Left renal pelvis (tissue), 4 donors: ENCODE results near the gene TLN1. TPM values are rescaled to one million over a fixed set of nuclear protein-coding genes. Genes with fewer than 3 reads are reported as not detected.
A peak's percentile ranks its signal among the peaks of the same experiment; 100 is the strongest.

Experiments
- DNase-seq, 4 donors: peaks; one replicate each; pipeline ENCODE4 v3.0.0-alpha.2; 2013; ENCODE audit warnings: low read depth in 4 of 4, low spot score in 3 of 4
- polyA plus RNA-seq, 4 donors: library from polyadenylated mRNA; unstranded; fragments of 120-200 nt; gene quantifications; one replicate each; pipeline ENCODE4 v1.2.1, GENCODE V29; 2013; ENCODE audit not compliant: insufficient read length in 4 of 4

TLN1 gene
- polyA plus RNA-seq, 4 donors: 141 to 173 (median 163) TPM

- DNase-seq: no peak
Measured at GRCh38 chr9:35732800-35733541, 976 bp upstream of the TLN1 start.

DNA sequence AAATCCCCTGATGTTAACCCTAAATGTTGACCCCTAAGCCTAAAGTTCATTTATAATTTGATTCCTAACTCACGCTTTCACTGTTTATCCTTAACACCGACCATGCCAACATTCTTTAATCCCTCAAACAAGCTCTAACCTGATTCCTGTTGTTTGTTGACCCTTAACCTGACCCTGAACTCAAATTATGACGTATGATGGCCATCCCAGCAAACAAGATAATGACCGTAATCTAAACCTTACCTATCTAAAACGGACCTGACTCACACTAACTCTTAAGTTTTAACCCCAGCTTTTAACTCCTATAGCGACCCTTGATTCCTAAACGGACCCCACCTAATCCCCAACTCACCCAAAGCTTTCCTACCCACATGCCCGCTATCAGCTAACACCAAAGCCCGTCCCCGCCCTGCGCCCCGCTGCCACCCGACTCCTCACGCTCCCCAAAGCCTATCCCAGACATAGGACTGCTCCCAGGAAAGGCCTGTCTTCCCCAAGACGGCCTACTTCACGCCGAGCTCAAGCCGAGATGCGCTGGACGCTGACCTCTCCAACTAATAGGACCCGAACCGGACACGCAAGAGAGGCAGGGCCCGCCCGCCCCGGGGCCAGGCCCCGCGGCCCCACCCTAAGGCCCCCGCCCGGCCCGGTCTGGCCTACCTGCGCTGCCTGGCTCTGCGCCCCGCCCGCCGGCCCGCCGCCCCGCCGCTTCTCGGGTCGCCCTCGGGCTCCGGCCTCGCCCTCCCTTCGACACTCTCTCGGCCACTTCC, 395 bp downstream of the TLN1 start:
- no peak for DNase-seq

- DNase-seq: no peak
Measured at GRCh38 chr9:35730486-35730854, 1.5 kb downstream of the TLN1 start.

- DNase-seq: no peak
Measured at GRCh38 chr9:35729700-35730485, 2.1 kb downstream of the TLN1 start.

- no peak for DNase-seq
Measured at GRCh38 chr9:35729101-35729500, 2.9 kb downstream of the TLN1 start.

DNA sequence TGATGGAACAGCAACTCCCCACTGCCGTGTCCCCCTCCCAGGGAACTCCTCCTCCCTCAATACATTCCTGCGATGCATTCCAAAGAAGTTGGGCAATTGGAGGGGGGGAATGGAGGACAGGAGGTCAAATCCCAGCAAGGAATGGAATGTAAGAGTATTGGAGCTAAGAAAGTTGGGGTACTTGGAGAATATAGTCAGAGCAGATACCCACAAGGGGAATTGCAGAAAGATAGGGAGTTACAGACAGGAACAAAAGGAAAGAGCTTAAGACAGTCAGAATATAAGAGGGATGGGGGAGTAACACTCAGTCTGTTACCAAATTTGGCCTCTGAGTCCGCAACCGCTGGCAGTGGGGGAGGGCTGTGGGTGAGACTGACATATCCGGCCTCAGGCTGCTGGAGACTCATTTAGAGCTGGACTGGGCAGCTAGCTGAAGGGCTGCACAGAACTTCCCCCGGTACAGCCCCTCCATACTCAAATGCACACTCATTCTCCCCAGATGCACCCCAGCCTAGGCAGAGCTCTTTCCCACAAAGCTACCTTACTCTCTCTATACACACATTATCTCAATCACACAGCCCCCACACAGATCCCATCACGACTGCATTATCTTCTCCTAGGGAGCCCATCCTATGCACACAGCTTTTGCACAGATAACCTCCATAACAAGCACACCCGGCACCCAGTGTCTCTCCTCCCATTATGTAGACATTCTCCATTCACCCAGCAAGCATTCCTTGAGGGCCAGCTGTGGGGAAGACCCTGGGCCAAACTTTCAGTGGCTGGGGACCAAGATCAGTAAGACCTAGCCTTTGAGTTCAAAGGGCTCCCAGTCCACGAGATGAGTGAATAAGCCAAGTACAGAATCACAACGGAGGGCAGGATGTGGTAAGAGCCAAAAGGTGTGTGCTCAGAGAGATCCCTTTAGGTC, 3.7 kb downstream of the TLN1 start:
- DNase-seq: peak in 1 of 4 donors; percentile 58

GRCh38 chr9:35727676-35728040, 4.3 kb downstream of the TLN1 start:
- DNase-seq: no peak

DNA sequence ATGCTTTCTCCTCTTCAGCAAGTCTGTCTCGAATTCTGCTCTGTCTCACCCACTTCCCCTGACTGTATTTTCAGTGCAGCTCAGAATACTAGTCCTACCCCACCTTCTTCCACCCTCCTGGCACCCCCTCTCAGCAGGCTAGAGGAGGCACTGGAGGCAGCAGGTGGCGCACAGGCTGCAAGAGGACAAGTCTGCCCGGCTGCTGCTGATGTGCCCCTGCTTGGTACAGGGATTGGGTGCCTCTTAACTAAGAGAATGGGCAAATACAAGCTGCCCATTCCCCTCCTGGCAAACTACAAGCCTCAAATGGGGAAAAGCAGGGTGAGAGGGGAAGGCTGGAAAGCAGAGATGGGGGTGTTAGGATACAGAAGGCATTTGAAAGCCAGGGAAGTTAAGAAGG, 5.1 kb downstream of the TLN1 start:
- DNase-seq: no peak

GRCh38 chr9:35725362-35725761, 6.6 kb downstream of the TLN1 start:
- DNase-seq: no peak

- DNase-seq: no peak
Measured at GRCh38 chr9:35723908-35724307, 8.1 kb downstream of the TLN1 start.

DNA sequence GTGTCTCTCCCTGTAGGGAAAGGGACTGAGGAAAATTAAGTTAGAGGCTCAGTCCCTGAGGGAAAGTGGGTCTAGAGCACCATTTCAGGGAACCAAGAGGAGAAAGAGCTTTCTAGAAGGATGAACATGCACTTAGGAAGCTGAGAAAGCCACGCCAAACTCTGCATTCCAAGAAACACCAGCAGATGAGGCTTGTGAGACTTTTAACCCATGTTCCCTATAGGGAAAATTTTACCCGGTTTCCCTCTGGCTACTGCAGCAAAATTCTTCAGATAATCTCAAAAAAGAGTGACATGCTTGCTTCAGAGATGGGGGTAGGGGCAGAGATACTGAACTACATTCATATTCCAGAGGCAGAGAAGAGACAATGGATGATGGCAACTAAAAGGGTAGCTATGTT, 8.6 kb downstream of the TLN1 start:
- DNase-seq: no peak

DNA sequence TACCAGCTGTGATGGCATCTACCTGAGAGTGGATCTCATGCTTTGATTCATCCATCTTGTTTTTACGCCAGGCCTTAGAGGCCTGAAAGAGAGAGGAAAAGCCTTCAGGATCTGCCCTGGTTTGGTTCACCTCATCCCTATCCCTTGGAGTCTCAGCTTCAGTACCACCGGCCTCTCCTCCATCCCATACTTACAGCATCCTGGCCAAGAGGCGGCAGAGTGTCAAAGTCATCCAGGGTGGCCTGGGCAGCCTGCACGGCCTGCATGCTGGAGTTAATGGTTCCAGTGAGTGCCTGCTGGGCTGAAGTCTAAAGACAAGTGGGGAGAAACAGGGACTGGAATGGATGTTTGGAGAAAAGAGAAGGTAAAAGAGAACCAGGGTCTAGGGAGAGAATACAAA, 12.4 kb downstream of the TLN1 start:
- DNase-seq: no peak

- DNase-seq: no peak
Measured at GRCh38 chr9:35718721-35719511, 13.1 kb downstream of the TLN1 start.

GRCh38 chr9:35717132-35717870, 14.7 kb downstream of the TLN1 start:
- no peak for DNase-seq

GRCh38 chr9:35716230-35716629, 15.8 kb downstream of the TLN1 start:
- no peak for DNase-seq

GRCh38 chr9:35714579-35715252, 17.3 kb downstream of the TLN1 start:
- no peak for DNase-seq

- no peak for DNase-seq
Measured at GRCh38 chr9:35714123-35714522, 17.9 kb downstream of the TLN1 start.

GRCh38 chr9:35713578-35713977, 18.4 kb downstream of the TLN1 start:
- no peak for DNase-seq
